OCI-LY7 (cell line): ENCODE data around the gene CDH12. TPM values are rescaled to one million over a fixed set of nuclear protein-coding genes. Genes with fewer than 3 reads are reported as not detected.

ENCODE experiments used
- BruUV-seq: library from RNA; stranded (reverse); fragments of 400-500 nt; replicated peaks from 2 replicates; lab custom pipeline; 2021; lab: Mats Ljungman, UMichigan
- CTCF ChIA-PET: fragments of 300-600 bp; sonication (Branson Sonifier 250); formaldehyde crosslinking; loops from one replicate; lab custom pipeline; 2022; ENCODE audit warnings: antibody characterized with exemption; ENCODE audit not compliant: unreplicated experiment; lab: Charles Lee
- POLR2A ChIA-PET: fragments of 300-600 bp; sonication (Branson Sonifier 250); formaldehyde crosslinking; loops from one replicate; lab custom pipeline; 2022; ENCODE audit warnings: antibody characterized with exemption; lab: Charles Lee
- DNase-seq: peaks from one replicate; pipeline ENCODE4 v3.0.0-alpha.2; 2015; ENCODE audit warnings: low spot score
- H2AFZ ChIP-seq: fragments of 200-600 bp; sonication (generic), shearing (Covaris generic); 2 replicates; pipeline ENCODE4 v1.6.1; 2014; ENCODE audit warnings: mild to moderate bottlenecking, antibody characterized with exemption, low read length, moderate library complexity
- H3K27ac ChIP-seq: fragments of 200-600 bp; sonication (generic); 2 replicates; pipeline ENCODE4 v1.5.1; 2014; ENCODE audit warnings: mixed run types, low read depth, mild to moderate bottlenecking, moderate library complexity, low read length, inconsistent platforms; ENCODE audit not compliant: poor library complexity, severe bottlenecking
- H3K36me3 ChIP-seq: fragments of 200-600 bp; sonication (generic); 2 replicates; pipeline ENCODE4 v1.6.1; 2014; ENCODE audit warnings: mild to moderate bottlenecking, antibody characterized with exemption, low read length, moderate library complexity, mixed read lengths; ENCODE audit not compliant: insufficient read depth
- H3K4me1 ChIP-seq: fragments of 200-600 bp; sonication (generic); 2 replicates; pipeline ENCODE4 v1.5.1; 2014; ENCODE audit warnings: mild to moderate bottlenecking, low read length; ENCODE audit not compliant: insufficient read depth, poor library complexity, severe bottlenecking
- H3K4me2 ChIP-seq: fragments of 200-600 bp; sonication (generic); 2 replicates; pipeline ENCODE4 v1.6.1; 2014; ENCODE audit warnings: mild to moderate bottlenecking, low read length
- H3K4me3 ChIP-seq: fragments of 200-600 bp; sonication (generic); 2 replicates; pipeline ENCODE4 v1.5.1; 2014; ENCODE audit warnings: mild to moderate bottlenecking, low read depth, low read length; ENCODE audit not compliant: poor library complexity, severe bottlenecking
- H3K79me2 ChIP-seq: fragments of 200-600 bp; sonication (generic); 2 replicates; pipeline ENCODE4 v1.6.1; 2016; ENCODE audit warnings: low read depth, mild to moderate bottlenecking, low read length, moderate library complexity, mixed read lengths; ENCODE audit not compliant: insufficient read depth
- H3K9me2 ChIP-seq: fragments of 200-600 bp; sonication (generic); 2 replicates; pipeline ENCODE4 v1.6.1; 2016; ENCODE audit warnings: mild to moderate bottlenecking, low read length, mixed read lengths; ENCODE audit not compliant: insufficient read depth
- H3K9me3 ChIP-seq: fragments of 200-600 bp; sonication (generic); 2 replicates; pipeline ENCODE4 v1.6.1; 2014; ENCODE audit warnings: mild to moderate bottlenecking, mixed run types, low read length, mixed read lengths
- H4K20me1 ChIP-seq: fragments of 200-600 bp; sonication (generic); 2 replicates; pipeline ENCODE4 v1.6.1; 2014; ENCODE audit warnings: mild to moderate bottlenecking, antibody characterized with exemption, low read length, moderate library complexity, mixed read lengths; ENCODE audit not compliant: insufficient read depth
- CTCF ChIP-seq: fragments of 200-600 bp; sonication (generic); conservative IDR thresholded peaks from 2 replicates; pipeline ENCODE4 v1.5.1; 2014; ENCODE audit warnings: mild to moderate bottlenecking, antibody characterized with exemption, low read length, moderate library complexity, mixed read lengths
- EZH2phosphoT487 ChIP-seq: fragments of 200-600 bp; sonication (generic); IDR thresholded peaks from 2 replicates; pipeline ENCODE4 v1.6.1; 2018; ENCODE audit warnings: low read depth, borderline replicate concordance, mild to moderate bottlenecking, mixed run types, antibody characterized with exemption, low read length, moderate library complexity, mixed read lengths
- intact Hi-C: fragments of 100-400 bp; cut with micrococcal nuclease; formaldehyde crosslinking; loops from one replicate; pipeline ENCODE4 v1.10.0; 2022; ENCODE audit not compliant: unreplicated experiment
- total RNA-seq, 2 experiments: library from RNA; depleted of rRNA in 1 of 2; stranded (reverse); fragments of >200 nt in 1 of 2; shearing (Covaris generic) in 1 of 2; gene quantifications; 2 replicates each; pipeline ENCODE4 v1.2.3, GENCODE V29; 2014 to 2022

Gene CDH12
- total RNA-seq, 2 experiments from 2014 or later: not detected

- no peak overlapping the region for H2AFZ ChIP-seq
- no peaks in the 10 kb centered on the region for H3K36me3 ChIP-seq
- H3K9me2 ChIP-seq: no peaks in the 10 kb centered on the region
- H3K27ac ChIP-seq: no peak overlapping the region
- H4K20me1 ChIP-seq: no peaks in the 10 kb centered on the region
- no peak for DNase-seq
- H3K79me2 ChIP-seq: no peaks in the 10 kb centered on the region
- no peak overlapping the region for H3K4me2 ChIP-seq
- CTCF ChIA-PET: no interaction called here
- intact Hi-C loops: no loop called here
- TF ChIP-seq CTCF (no peak), EZH2phosphoT487 (no peak)
- H3K4me1 ChIP-seq: no peaks in the 10 kb centered on the region
- POLR2A ChIA-PET: no interaction called here
- no peaks in the 10 kb centered on the region for H3K9me3 ChIP-seq
- H3K4me3 ChIP-seq: no peak overlapping the region
- no TSS peak for BruUV-seq
Measured at GRCh38 chr5:21882074-21882745, 970.9 kb downstream of the CDH12 start.

GRCh38 chr5:21880164-21880563 lies 973.0 kb downstream of the CDH12 start:
- no peak for TF ChIP-seq EZH2phosphoT487
- TF ChIP-seq CTCF: no peak
- ChIA-PET CTCF (no interaction called here), POLR2A (interaction anchor here (0.6 to 0.8 kb wide), 2 partner anchors 34 to 44 kb away, joined by 3 read pairs; no protein-coding TSS in a partner anchor)
- no peak overlapping the region for H3K4me3 ChIP-seq
- no peak overlapping the region for H3K27ac ChIP-seq
- intact Hi-C loops: no loop called here
- no peaks in the 10 kb centered on the region for H3K4me1 ChIP-seq
- no peak for DNase-seq
- no peaks in the 10 kb centered on the region for H4K20me1 ChIP-seq
- H3K36me3 ChIP-seq: no peaks in the 10 kb centered on the region
- no TSS peak for BruUV-seq
- no peak overlapping the region for H2AFZ ChIP-seq
- no peaks in the 10 kb centered on the region for H3K79me2 ChIP-seq
- H3K9me3 ChIP-seq: no peaks in the 10 kb centered on the region
- H3K9me2 ChIP-seq: no peaks in the 10 kb centered on the region
- H3K4me2 ChIP-seq: no peak overlapping the region

GRCh38 chr5:21862986-21863385 lies 990.2 kb downstream of the CDH12 start:
- H3K9me2 ChIP-seq: no peaks in the 10 kb centered on the region
- no peaks in the 10 kb centered on the region for H4K20me1 ChIP-seq
- H3K9me3 ChIP-seq: no peaks in the 10 kb centered on the region
- no peaks in the 10 kb centered on the region for H3K79me2 ChIP-seq
- H2AFZ ChIP-seq: no peak overlapping the region
- H3K4me3 ChIP-seq: no peak overlapping the region
- ChIA-PET POLR2A (no interaction called here), CTCF (no interaction called here)
- H3K4me1 ChIP-seq: no peaks in the 10 kb centered on the region
- no peak for TF ChIP-seq EZH2phosphoT487
- TF ChIP-seq CTCF: no peak
- intact Hi-C loops: no loop called here
- H3K4me2 ChIP-seq: no peak overlapping the region
- no peak overlapping the region for H3K27ac ChIP-seq
- no peak for DNase-seq
- H3K36me3 ChIP-seq: no peaks in the 10 kb centered on the region
- no TSS peak for BruUV-seq
